ENCODE data around the gene SUPT3H. TPM values are rescaled to one million over a fixed set of nuclear protein-coding genes. Genes with fewer than 3 reads are reported as not detected.

SUPT3H gene
- total RNA-seq, 2 donors from 2014 or later: 18.5 to 19.4 TPM

- DNase-seq (no peak), ATAC-seq (replicated peaks in 1 of 2) (no peak)
- Mint-ChIP-seq H3K4me1 (ENCODE audit: low read depth) (peaks cover 14% of the 10 kb centered on the region), H3K27me3 (ENCODE audit: low read depth) (no peaks in the 10 kb centered on the region), H3K27ac (no peak overlapping the region), H3K9me3 (peaks cover 5 to 8% of the 10 kb centered on the region in 2 donors), H3K4me3 (no peak overlapping the region), H3K36me3 (ENCODE audit: insufficient read depth in 2 of 2) (peaks cover 6 to 9% of the 10 kb centered on the region in 2 donors)
Measured at GRCh38 chr6:44784195-44784594, 593.5 kb downstream of the SUPT3H start.

- peaks cover 6 to 9% of the 10 kb centered on the region in 2 donors for H3K36me3 Mint-ChIP-seq (ENCODE audit: insufficient read depth in 2 of 2)
- DNase-seq: no peak
- no peaks in the 10 kb centered on the region for H3K27me3 Mint-ChIP-seq (ENCODE audit: low read depth)
- no peak for ATAC-seq (replicated peaks in 1 of 2)
- H3K27ac Mint-ChIP-seq: no peak overlapping the region
- peaks cover 5 to 8% of the 10 kb centered on the region in 2 donors for H3K9me3 Mint-ChIP-seq
- peaks cover 8% of the 10 kb centered on the region for H3K4me1 Mint-ChIP-seq (ENCODE audit: low read depth)
- no peak overlapping the region for H3K4me3 Mint-ChIP-seq
Measured at GRCh38 chr6:44782892-44783291, 594.8 kb downstream of the SUPT3H start.

- peaks cover 6 to 9% of the 10 kb centered on the region in 2 donors for H3K36me3 Mint-ChIP-seq (ENCODE audit: insufficient read depth in 2 of 2)
- no peak overlapping the region for H3K4me3 Mint-ChIP-seq
- no peak for ATAC-seq (replicated peaks in 1 of 2)
- no peaks in the 10 kb centered on the region for H3K27me3 Mint-ChIP-seq (ENCODE audit: low read depth)
- peaks cover 5 to 8% of the 10 kb centered on the region in 2 donors for H3K9me3 Mint-ChIP-seq
- no peak overlapping the region for H3K27ac Mint-ChIP-seq
- no peaks in the 10 kb centered on the region for H3K4me1 Mint-ChIP-seq (ENCODE audit: low read depth)
- no peak for DNase-seq
Measured at GRCh38 chr6:44781912-44782597, 595.7 kb downstream of the SUPT3H start.

GRCh38 chr6:44780161-44780560, 597.6 kb downstream of the SUPT3H start:
- Mint-ChIP-seq H3K27me3 (ENCODE audit: low read depth) (no peaks in the 10 kb centered on the region), H3K36me3 (ENCODE audit: insufficient read depth in 2 of 2) (peaks cover 3 to 7% of the 10 kb centered on the region in 2 donors), H3K27ac (no peak overlapping the region), H3K9me3 (peaks cover 4 to 7% of the 10 kb centered on the region in 2 donors), H3K4me1 (ENCODE audit: low read depth) (no peaks in the 10 kb centered on the region), H3K4me3 (no peak overlapping the region)
- DNase-seq: no peak
- ATAC-seq (replicated peaks in 1 of 2): no peak

- Mint-ChIP-seq H3K36me3 (ENCODE audit: insufficient read depth in 2 of 2) (peaks cover 2 to 10% of the 10 kb centered on the region in 2 donors), H3K27ac (no peak overlapping the region), H3K4me3 (no peak overlapping the region), H3K27me3 (ENCODE audit: low read depth) (no peaks in the 10 kb centered on the region), H3K9me3 (peaks cover 3 to 10% of the 10 kb centered on the region in 2 donors), H3K4me1 (ENCODE audit: low read depth) (no peaks in the 10 kb centered on the region)
- DNase-seq: no peak
- no peak for ATAC-seq (replicated peaks in 1 of 2)
Measured at GRCh38 chr6:44779130-44779826, 598.5 kb downstream of the SUPT3H start.

Other genes starting within 250 kb of the SUPT3H start
- 10 to 100 TPM; 39.3 to 61.1 TPM for gene RUNX2, start 49.6 kb downstream of the SUPT3H start, total RNA-seq